Left lung (tissue), 10 donors: Measurements from ENCODE around the gene CDH13. TPM values are rescaled to one million over a fixed set of nuclear protein-coding genes. Genes with fewer than 3 reads are reported as not detected.

Experiments
- ATAC-seq: fragments of 200-7000 bp; cut with Tn5 transposase; one replicate; pipeline ENCODE4 v1.9.1; 2020; ENCODE audit warnings: moderate library complexity
- DNase-seq, 4 donors: peaks; one replicate each; pipeline ENCODE4 v3.0.0-alpha.2; 2013 to 2020
- H3K27ac ChIP-seq, 2 donors: fragments of 200-600 bp; sonication (generic) in 1 of 2; one replicate each; pipeline versions ENCODE4 v1.5.0 to v1.8.0; 2020 to 2021
- H3K27me3 ChIP-seq, 2 donors: fragments of 200-600 bp; sonication (generic) in 1 of 2; one replicate each; pipeline versions ENCODE4 v1.5.0 to v1.8.0; 2020 to 2021
- H3K36me3 ChIP-seq, 2 donors: fragments of 200-600 bp; sonication (generic) in 1 of 2; one replicate each; pipeline versions ENCODE4 v1.5.0 to v1.8.0; 2020 to 2021
- H3K4me1 ChIP-seq, 2 donors: fragments of 200-600 bp; one replicate each; pipeline ENCODE4 v1.8.0; 2021
- H3K4me3 ChIP-seq, 2 donors: fragments of 200-600 bp; sonication (generic) in 1 of 2; one replicate each; pipeline versions ENCODE4 v1.5.0 to v1.8.0; 2020 to 2021; ENCODE audit warnings: mild to moderate bottlenecking in 1 of 2
- H3K9me3 ChIP-seq, 2 donors: fragments of 200-600 bp; sonication (generic) in 1 of 2; one replicate each; pipeline versions ENCODE4 v1.5.0 to v1.8.0; 2020 to 2021
- CTCF ChIP-seq, 2 donors: fragments of 200-600 bp; sonication (generic) in 1 of 2; IDR thresholded peaks; one replicate each; pipeline versions ENCODE4 v1.5.0 to v1.8.0; 2021; ENCODE audit warnings: antibody characterized with exemption in 2 of 2
- intact Hi-C, 2 donors: fragments of 100-400 bp; cut with DNase I; formaldehyde crosslinking; loops; one replicate each; pipeline versions ENCODE4 v1.11.2 to v1.14.2; 2022
- polyA plus RNA-seq, 6 donors: library from polyadenylated mRNA; unstranded; fragments of 120-200 nt; gene quantifications; one replicate each; pipeline ENCODE4 v1.2.1, GENCODE V29; 2013; ENCODE audit not compliant: insufficient read length in 6 of 6
- total RNA-seq, 2 donors: library from RNA; stranded (reverse); fragmentation: NEBNext Ultra II Directional; extraction: Animal tissue kit (Norgen Biotek cat#: 25700); gene quantifications; one replicate each; pipeline ENCODE4 v1.2.1, GENCODE V29; 2021
- donor health status: DM: no; HTN: yes; CAD: no.
- donor health status: DM: no; HTN: no; CAD: no.

Gene CDH13
- total and polyA plus RNA-seq, 8 donors: 2.7 to 20.3 (median 3.2) TPM

DNA sequence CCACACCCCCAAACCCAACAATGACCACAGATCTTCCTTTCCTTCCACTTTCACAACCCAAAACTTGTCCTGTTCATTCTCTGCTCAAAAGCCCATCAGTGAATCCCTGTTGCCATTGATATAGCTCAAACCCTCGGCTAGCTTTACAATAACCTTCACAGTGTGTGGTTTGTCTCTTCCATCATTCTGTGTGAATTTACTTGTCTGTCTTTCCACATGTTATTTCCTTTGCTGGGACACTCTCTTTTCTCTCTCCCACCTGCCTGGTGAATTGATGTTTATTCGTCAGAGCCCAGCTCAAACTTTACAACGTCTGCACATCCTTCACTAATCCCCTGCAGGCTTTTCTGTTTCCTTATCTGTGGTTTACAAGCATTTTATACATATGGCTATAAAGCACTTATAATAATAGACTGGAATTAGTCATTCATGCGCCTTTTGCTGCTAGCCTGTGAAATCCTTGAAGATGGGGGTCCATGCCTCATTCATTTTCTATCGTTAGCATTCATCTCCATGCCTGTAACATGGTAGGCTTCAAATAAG lies 114.4 kb downstream of the CDH13 start:
- Histone ChIP-seq H3K4me3 (no peak overlapping the region), H3K9me3 (no peaks in the 10 kb centered on the region), H3K27me3 (no peaks in the 10 kb centered on the region), H3K4me1 (no peaks in the 10 kb centered on the region), H3K36me3 (no peaks in the 10 kb centered on the region), H3K27ac (no peak overlapping the region)
- no peak for TF ChIP-seq CTCF (IDR thresholded peaks at IDR 0.05)
- ATAC-seq (no peak), DNase-seq (no peak)
- intact Hi-C loops: no loop called here

DNA sequence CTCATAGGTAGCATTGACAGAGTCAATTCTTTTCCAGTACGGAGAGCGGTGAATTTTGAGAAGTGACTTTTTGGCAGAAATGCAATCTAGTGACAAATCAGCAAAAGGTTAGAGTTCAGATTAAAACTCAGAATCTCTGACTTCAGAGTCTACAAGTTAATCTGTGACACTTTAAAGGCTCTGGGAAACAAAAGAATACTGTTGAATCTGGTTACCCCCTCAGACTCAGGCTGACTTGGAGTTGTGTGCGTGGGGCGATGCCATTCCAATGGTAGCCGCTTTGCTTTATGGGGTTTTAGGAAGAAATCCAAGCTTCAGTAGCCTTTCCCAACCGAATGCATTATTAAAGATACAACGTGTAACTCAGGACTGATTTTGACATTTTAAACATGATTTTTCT lies 118.2 kb downstream of the CDH13 start:
- Histone ChIP-seq H3K9me3 (no peaks in the 10 kb centered on the region), H3K36me3 (no peaks in the 10 kb centered on the region), H3K27me3 (no peaks in the 10 kb centered on the region), H3K4me1 (no peaks in the 10 kb centered on the region), H3K27ac (no peak overlapping the region), H3K4me3 (no peak overlapping the region)
- intact Hi-C loops: no loop called here
- DNase-seq (no peak), ATAC-seq (no peak)
- TF ChIP-seq CTCF (IDR thresholded peaks at IDR 0.05): no peak

GRCh38 chr16:82748026-82748425 lies 121.3 kb downstream of the CDH13 start:
- H3K9me3 ChIP-seq: no peaks in the 10 kb centered on the region
- intact Hi-C loops: no loop called here
- ATAC-seq (peak; percentile 16), DNase-seq (no peak)
- H3K27ac ChIP-seq: no peak overlapping the region
- no peak for TF ChIP-seq CTCF (IDR thresholded peaks at IDR 0.05)
- no peaks in the 10 kb centered on the region for H3K36me3 ChIP-seq
- H3K4me3 ChIP-seq: no peak overlapping the region
- no peaks in the 10 kb centered on the region for H3K4me1 ChIP-seq
- H3K27me3 ChIP-seq: no peaks in the 10 kb centered on the region

DNA sequence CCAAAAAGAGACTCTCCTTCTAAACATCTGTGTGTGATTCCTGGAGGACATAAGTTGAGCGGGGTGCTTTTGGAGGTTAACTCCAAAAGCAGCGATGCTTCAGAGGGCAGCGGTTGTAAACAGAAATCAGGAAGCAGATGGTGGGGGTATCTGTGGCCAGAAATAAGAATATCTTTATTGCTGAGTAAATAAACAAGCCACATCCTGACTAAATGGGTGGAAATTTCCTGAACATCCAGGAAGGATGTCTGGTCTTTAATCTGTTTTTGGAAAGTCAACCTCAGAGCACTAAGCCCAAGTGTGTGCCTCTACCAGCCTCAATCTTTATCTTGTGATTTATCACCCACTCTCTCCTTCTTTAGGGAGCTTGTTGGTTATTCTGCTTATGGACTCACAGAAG lies 123.3 kb downstream of the CDH13 start:
- Histone ChIP-seq H3K27me3 (no peaks in the 10 kb centered on the region), H3K4me3 (no peak overlapping the region), H3K27ac (no peak overlapping the region), H3K9me3 (no peaks in the 10 kb centered on the region), H3K36me3 (no peaks in the 10 kb centered on the region), H3K4me1 (no peaks in the 10 kb centered on the region)
- TF ChIP-seq CTCF (IDR thresholded peaks at IDR 0.05): no peak
- no peak for ATAC-seq
- no peak for DNase-seq
- intact Hi-C loops: no loop called here

DNA sequence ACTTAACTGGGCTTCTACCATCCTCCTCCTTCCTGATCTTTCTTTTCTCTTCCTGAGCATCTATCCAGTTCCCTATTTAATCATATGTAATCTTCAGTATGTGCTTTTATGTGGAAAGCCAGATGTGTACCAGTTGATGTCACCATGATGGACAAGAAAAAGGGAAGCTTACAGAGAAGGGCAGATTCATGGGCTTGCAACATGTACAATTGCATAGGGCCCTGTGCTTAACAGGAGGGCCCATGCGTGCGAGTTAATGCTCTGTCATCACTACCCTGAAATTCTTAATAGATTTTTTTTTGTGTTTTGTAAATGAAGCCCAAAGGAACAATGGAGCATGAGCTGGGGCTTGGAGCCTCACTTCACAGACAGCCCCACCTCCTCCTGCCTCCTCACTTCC lies 124.3 kb downstream of the CDH13 start:
- intact Hi-C loops: no loop called here
- TF ChIP-seq CTCF (IDR thresholded peaks at IDR 0.05): no peak
- Histone ChIP-seq H3K9me3 (no peaks in the 10 kb centered on the region), H3K27ac (no peak overlapping the region), H3K4me1 (no peaks in the 10 kb centered on the region), H3K36me3 (no peaks in the 10 kb centered on the region), H3K27me3 (no peaks in the 10 kb centered on the region), H3K4me3 (no peak overlapping the region)
- DNase-seq (no peak), ATAC-seq (no peak)
